HG03575 (cell line): ENCODE measurements around the gene TBC1D10A.
"Not testable (repeated sequence)": the region's sequence is repeated elsewhere in the genome, so short reads cannot be mapped to it uniquely, and the experiment has no call there.

ENCODE experiments used
- ATAC-seq: cut with Tn5 transposase; IDR thresholded peaks from one replicate; pipeline ENCODE4 v1.9.1; 2021; ENCODE audit not compliant: unreplicated experiment, insufficient number of reproducible peaks, low FRiP score; ENCODE audit errors: extremely low read depth

TBC1D10A gene

GRCh38 chr22:30351226-30351625, 24.5 kb upstream of the TBC1D10A start:
- no peak for ATAC-seq

GRCh38 chr22:30348809-30349208, 22.1 kb upstream of the TBC1D10A start:
- no peak for ATAC-seq

GRCh38 chr22:30348404-30348803, 21.7 kb upstream of the TBC1D10A start:
- no peak for ATAC-seq

GRCh38 chr22:30347255-30347892, 20.6 kb upstream of the TBC1D10A start:
- ATAC-seq = no peak

- no peak for ATAC-seq
Measured at GRCh38 chr22:30344447-30345200, 17.9 kb upstream of the TBC1D10A start.

GRCh38 chr22:30340911-30341685, 14.4 kb upstream of the TBC1D10A start:
- ATAC-seq = no peak

GRCh38 chr22:30338802-30339201, 12.1 kb upstream of the TBC1D10A start:
- no peak for ATAC-seq

GRCh38 chr22:30338341-30338740, 11.6 kb upstream of the TBC1D10A start:
- ATAC-seq = not testable (repeated sequence)

- no peak for ATAC-seq
Measured at GRCh38 chr22:30337461-30337778, 10.7 kb upstream of the TBC1D10A start.

- no peak for ATAC-seq
Measured at GRCh38 chr22:30336752-30337460, 10.2 kb upstream of the TBC1D10A start.

- no peak for ATAC-seq
Measured at GRCh38 chr22:30335236-30335635, 8.5 kb upstream of the TBC1D10A start.

- ATAC-seq = no peak
Measured at GRCh38 chr22:30334646-30335045, 7.9 kb upstream of the TBC1D10A start.

- ATAC-seq = no peak
Measured at GRCh38 chr22:30333707-30334087, 7.0 kb upstream of the TBC1D10A start.

GRCh38 chr22:30332994-30333706, 6.4 kb upstream of the TBC1D10A start:
- no peak for ATAC-seq

- ATAC-seq = no peak
Measured at GRCh38 chr22:30332551-30332950, 5.8 kb upstream of the TBC1D10A start.

- no peak for ATAC-seq
Measured at GRCh38 chr22:30328466-30329049, 1.8 kb upstream of the TBC1D10A start.

GRCh38 chr22:30327864-30328345, 1.2 kb upstream of the TBC1D10A start:
- no peak for ATAC-seq

- ATAC-seq = no peak
Measured at GRCh38 chr22:30326255-30326705, 461 bp downstream of the TBC1D10A start.
